Activated CD8-positive, alpha-beta T cell treated with anti-CD3 and anti-CD28 coated beads, Interleukin-2, amount 10 ng/mL, durations not matched to agents 7 days and 5 days (primary cell): ENCODE data around the gene UPF3B. TPM values are rescaled to one million over a fixed set of nuclear protein-coding genes. Genes with fewer than 3 reads are reported as not detected.
"Not testable (repeated sequence)": the region's sequence is repeated elsewhere in the genome, so short reads cannot be mapped to it uniquely, and the experiment has no call there.

Source experiments
- ATAC-seq: fragments of 150-1000 bp; cut with Tn5 transposase; one replicate; pipeline ENCODE4 v1.10.0; 2021; ENCODE audit warnings: moderate library complexity
- CTCF ChIA-PET: fragments of 350-600 bp; sonication (Branson Sonifier 250); formaldehyde crosslinking; loops from one replicate; lab custom pipeline; 2021; ENCODE audit warnings: antibody characterized with exemption; lab: Charles Lee
- POLR2A ChIA-PET: fragments of 350-600 bp; sonication (Branson Sonifier 250); formaldehyde crosslinking; loops from one replicate; lab custom pipeline; 2021; ENCODE audit warnings: antibody characterized with exemption; lab: Charles Lee
- DNase-seq: peaks from one replicate; pipeline ENCODE4 v3.0.0-alpha.2; 2020
- H3K27ac Mint-ChIP-seq: one replicate; pipeline ENCODE4 v1.8.0; 2021; ENCODE audit warnings: mild to moderate bottlenecking, mixed read lengths
- H3K27me3 Mint-ChIP-seq: one replicate; pipeline ENCODE4 v1.8.0; 2021; ENCODE audit warnings: low read depth, mixed read lengths
- H3K36me3 Mint-ChIP-seq: one replicate; pipeline ENCODE4 v1.8.0; 2021; ENCODE audit warnings: low read depth, mixed read lengths
- H3K4me1 Mint-ChIP-seq: one replicate; pipeline ENCODE4 v1.8.0; 2021; ENCODE audit warnings: low read depth, mixed read lengths
- H3K4me3 Mint-ChIP-seq: one replicate; pipeline ENCODE4 v1.8.0; 2021; ENCODE audit warnings: mild to moderate bottlenecking, mixed read lengths
- H3K9me3 Mint-ChIP-seq: one replicate; pipeline ENCODE4 v1.8.0; 2022; ENCODE audit warnings: mixed read lengths; ENCODE audit not compliant: insufficient read depth
- total RNA-seq, 2 experiments: library from RNA; stranded (reverse); gene quantifications; one replicate each; pipeline ENCODE4 v1.2.3, GENCODE V29; 2021

Gene UPF3B
- total RNA-seq, 2 experiments from 2014 or later: 10.3 to 10.9 TPM

DNA sequence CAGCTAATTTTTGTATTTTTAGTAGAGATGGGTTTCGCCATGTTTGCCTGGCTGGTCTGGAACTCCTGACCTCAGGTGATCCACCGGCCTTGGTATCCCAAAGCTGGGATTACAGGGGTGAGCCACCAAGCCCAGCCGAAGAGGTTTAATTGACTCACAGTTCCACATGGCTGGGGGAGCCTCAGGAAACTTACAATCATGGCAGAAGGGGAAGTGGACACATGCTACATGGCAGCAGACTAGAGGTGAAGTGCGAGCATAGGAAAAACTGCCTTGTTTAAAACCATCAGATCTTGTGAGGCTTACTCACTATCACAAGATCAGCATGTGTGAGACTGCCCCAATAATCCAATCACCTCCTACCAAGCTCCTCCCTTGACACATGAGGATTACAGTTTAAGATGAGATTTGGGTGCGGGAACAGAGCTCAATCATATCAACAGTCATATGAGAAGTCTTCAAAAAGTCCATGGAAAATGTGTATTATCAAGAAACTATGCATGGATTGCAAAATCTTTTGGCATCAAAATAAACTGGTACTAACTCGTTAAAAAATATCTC, 35.6 kb downstream of the UPF3B start:
- Mint-ChIP-seq H3K4me1 (peaks cover 6% of the 10 kb centered on the region), H3K27me3 (no peaks in the 10 kb centered on the region), H3K9me3 (no peaks in the 10 kb centered on the region), H3K27ac (no peak overlapping the region), H3K36me3 (no peaks in the 10 kb centered on the region), H3K4me3 (no peak overlapping the region)
- ChIA-PET POLR2A (interaction anchor here (1.0 kb wide), 1 partner anchor 26 kb away, joined by 3 read pairs; no protein-coding TSS in a partner anchor), CTCF (no interaction called here)
- DNase-seq (no peak), ATAC-seq (no peak)

- ChIA-PET CTCF (no interaction called here), POLR2A (no interaction called here)
- Mint-ChIP-seq H3K9me3 (no peaks in the 10 kb centered on the region), H3K27ac (no peak overlapping the region), H3K27me3 (no peaks in the 10 kb centered on the region), H3K4me3 (no peak overlapping the region), H3K4me1 (no peaks in the 10 kb centered on the region), H3K36me3 (no peaks in the 10 kb centered on the region)
- DNase-seq (no peak), ATAC-seq (no peak)
Measured at GRCh38 chrX:119816300-119816699, 36.5 kb downstream of the UPF3B start.

- Mint-ChIP-seq H3K36me3 (no peaks in the 10 kb centered on the region), H3K4me1 (no peaks in the 10 kb centered on the region), H3K4me3 (no peak overlapping the region), H3K27me3 (no peaks in the 10 kb centered on the region), H3K27ac (no peak overlapping the region), H3K9me3 (no peaks in the 10 kb centered on the region)
- ChIA-PET POLR2A (no interaction called here), CTCF (no interaction called here)
- ATAC-seq (no peak), DNase-seq (no peak)
Measured at GRCh38 chrX:119809185-119809666, 43.5 kb downstream of the UPF3B start.

GRCh38 chrX:119808461-119808860, 44.3 kb downstream of the UPF3B start:
- CTCF ChIA-PET, DNase-seq, H3K4me3 Mint-ChIP-seq, H3K27me3 Mint-ChIP-seq, H3K36me3 Mint-ChIP-seq, ATAC-seq, H3K9me3 Mint-ChIP-seq, POLR2A ChIA-PET, H3K27ac Mint-ChIP-seq, H3K4me1 Mint-ChIP-seq: not testable (repeated sequence)

DNA sequence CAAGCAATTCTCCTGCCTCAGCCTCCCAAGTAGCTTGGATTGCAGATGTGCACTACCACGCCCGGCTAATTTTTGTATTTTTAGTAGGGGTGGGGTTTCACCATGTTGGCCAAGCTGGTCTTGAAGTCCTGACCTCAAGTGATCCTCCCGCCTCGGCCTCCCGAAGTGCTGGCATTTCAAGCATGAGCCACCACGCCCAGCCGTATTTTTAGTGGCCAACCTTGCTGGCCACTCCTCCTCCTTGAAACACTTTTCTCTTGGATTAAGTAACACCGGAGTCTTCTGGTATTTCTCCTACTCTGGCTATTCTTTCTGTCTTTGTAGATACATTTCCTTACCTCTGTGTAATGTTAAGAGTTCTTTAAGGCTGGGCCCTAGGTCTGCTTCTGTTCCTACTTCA, 50.2 kb downstream of the UPF3B start:
- no peak overlapping the region for H3K27ac Mint-ChIP-seq
- POLR2A ChIA-PET: no interaction called here
- no peaks in the 10 kb centered on the region for H3K36me3 Mint-ChIP-seq
- H3K4me3 Mint-ChIP-seq: no peak overlapping the region
- H3K4me1 Mint-ChIP-seq: no peaks in the 10 kb centered on the region
- ATAC-seq (no peak), DNase-seq (no peak)
- no peaks in the 10 kb centered on the region for H3K27me3 Mint-ChIP-seq
- CTCF ChIA-PET: no interaction called here
- no peaks in the 10 kb centered on the region for H3K9me3 Mint-ChIP-seq

GRCh38 chrX:119801253-119802221, 51.2 kb downstream of the UPF3B start:
- no peak for DNase-seq
- Mint-ChIP-seq H3K9me3 (no peaks in the 10 kb centered on the region), H3K4me1 (no peaks in the 10 kb centered on the region), H3K27me3 (no peaks in the 10 kb centered on the region), H3K4me3 (no peak overlapping the region), H3K36me3 (no peaks in the 10 kb centered on the region), H3K27ac (no peak overlapping the region)
- no peak for ATAC-seq
- ChIA-PET CTCF (no interaction called here), POLR2A (interaction anchor here (0.6 kb wide), 1 partner anchor 12 kb away, joined by 6 read pairs; no protein-coding TSS in a partner anchor)

DNA sequence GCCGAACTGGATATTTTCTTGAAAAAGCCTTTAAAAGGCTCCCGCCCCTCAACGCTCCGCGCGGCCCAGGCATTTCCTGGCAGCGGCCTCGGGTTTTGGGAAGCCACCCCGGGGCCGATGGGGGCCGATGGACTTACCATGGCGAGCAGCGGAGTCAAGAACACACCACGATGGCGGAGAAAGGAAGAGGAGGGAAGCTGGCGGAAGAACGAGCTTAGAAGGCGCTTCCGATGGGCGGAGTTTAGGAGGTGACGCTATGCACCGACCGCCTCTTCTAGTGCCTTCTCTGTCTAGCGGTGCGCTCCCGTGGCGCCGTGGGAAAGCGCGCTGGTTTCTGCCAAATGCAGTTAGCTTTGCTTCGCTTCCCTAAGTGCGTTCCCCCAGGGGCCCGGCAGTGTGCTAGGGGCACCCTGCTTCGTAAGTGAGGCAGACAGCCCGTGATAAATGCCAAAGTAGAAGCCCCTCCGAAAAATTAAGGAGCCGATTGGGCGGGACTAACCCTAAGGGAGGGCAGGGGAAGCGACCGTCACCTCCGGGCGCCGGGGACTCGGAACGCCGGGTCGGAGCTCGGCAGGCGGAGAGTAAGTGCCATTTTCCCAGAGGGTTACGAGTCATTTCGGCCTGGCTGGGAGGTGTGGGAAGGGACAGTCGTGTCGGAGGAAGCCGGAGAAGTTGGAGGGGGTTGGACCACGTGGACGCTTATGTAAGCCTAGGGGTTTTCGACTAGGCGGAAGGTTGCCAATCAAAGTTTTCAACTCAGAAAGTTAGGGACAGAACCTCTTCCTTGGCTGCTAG, 61.1 kb downstream of the UPF3B start, which contains the start of gene RPL39:
Gene RPL39, minus strand, starts transcription at position 194 of the 795 bp plus-strand sequence. Its CDS starts 54 bp downstream, at position 140.
- POLR2A ChIA-PET: interaction anchor here (0.6 to 2.4 kb wide), 17 partner anchors 12 to 769 kb away, joined by 3 to 27 read pairs (median 5); partner anchors contain the start of genes CUL4B, NDUFA1, NKRF and RNF113A
- CTCF ChIA-PET: interaction anchor here (1.0 to 1.7 kb wide), 11 partner anchors 15 to 186 kb away, joined by 3 to 10 read pairs (median 5); partner anchors contain the start of genes NDUFA1, NKRF, RNF113A and UPF3B
- Mint-ChIP-seq H3K27me3 (no peaks in the 10 kb centered on the region), H3K9me3 (no peaks in the 10 kb centered on the region), H3K27ac (peak within 1 kb of the TSS; percentile 94), H3K4me1 (peaks cover 30% of the 10 kb centered on the region), H3K36me3 (peaks cover 39% of the 10 kb centered on the region), H3K4me3 (peak within 1 kb of the TSS; percentile 95)
- peak; percentile 94 for ATAC-seq
- DNase-seq: peak; percentile 88

- Mint-ChIP-seq H3K27me3 (no peaks in the 10 kb centered on the region), H3K9me3 (no peaks in the 10 kb centered on the region), H3K4me1 (peaks cover 35% of the 10 kb centered on the region), H3K4me3 (peak overlapping the region; percentile 95), H3K36me3 (peaks cover 41% of the 10 kb centered on the region), H3K27ac (peak overlapping the region; percentile 94)
- ChIA-PET CTCF (interaction anchor here (1.0 to 1.7 kb wide), 11 partner anchors 15 to 185 kb away, joined by 3 to 10 read pairs (median 5); partner anchors contain the start of genes NDUFA1, NKRF, RNF113A and UPF3B), POLR2A (interaction anchor here (0.8 to 2.4 kb wide), 13 partner anchors 15 to 275 kb away, joined by 3 to 27 read pairs (median 7); partner anchors contain the start of genes NDUFA1, NKRF, RNF113A and SEPTIN6)
- DNase-seq: peak; percentile 49
- peak; percentile 38 for ATAC-seq
Measured at GRCh38 chrX:119790977-119791436, 61.8 kb downstream of the UPF3B start.

DNA sequence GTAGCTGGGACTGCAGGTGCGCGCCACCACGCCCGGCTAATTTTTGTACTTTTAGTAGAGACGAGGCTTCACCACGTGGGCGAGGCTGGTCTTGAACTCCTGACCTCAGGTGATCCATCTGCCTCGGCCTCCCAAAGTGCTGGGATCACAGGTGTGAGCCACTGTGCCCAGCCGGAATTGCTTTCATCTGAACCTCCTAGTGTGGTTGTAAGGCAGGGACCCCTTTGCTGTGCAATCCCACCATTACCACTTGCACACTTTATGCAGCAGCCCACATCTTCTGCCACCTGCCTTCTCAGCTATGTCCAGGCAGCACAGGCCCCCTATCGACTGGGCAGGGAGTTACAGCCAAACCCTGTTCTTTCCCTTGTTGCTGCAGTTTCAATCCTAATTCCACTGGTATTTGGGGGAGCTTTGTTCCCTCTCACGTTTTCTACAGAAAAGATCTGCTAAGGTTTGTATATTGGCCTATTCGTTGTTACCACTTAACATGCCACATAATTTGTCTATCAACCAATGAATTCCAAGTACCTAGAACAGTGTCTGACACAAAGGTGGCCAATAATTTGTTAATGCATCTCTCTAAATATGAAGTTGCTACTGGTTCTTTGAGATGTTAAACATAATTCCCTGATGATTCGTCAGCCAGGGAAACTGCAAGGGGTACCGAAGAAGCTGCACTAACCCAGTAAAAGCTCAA, 67.9 kb downstream of the UPF3B start:
- Mint-ChIP-seq H3K36me3 (peaks cover 53% of the 10 kb centered on the region), H3K27ac (peak overlapping the region; percentile 15), H3K4me3 (no peak overlapping the region), H3K4me1 (peaks cover 44% of the 10 kb centered on the region), H3K27me3 (no peaks in the 10 kb centered on the region), H3K9me3 (no peaks in the 10 kb centered on the region)
- POLR2A ChIA-PET: no interaction called here
- CTCF ChIA-PET: interaction anchor here (0.7 to 1.9 kb wide), 10 partner anchors 9 to 262 kb away, joined by 3 to 16 read pairs (median 4); partner anchors contain the start of genes SOWAHD and UPF3B
- DNase-seq (peak; percentile 56), ATAC-seq (peak; percentile 51)
